IMR-90 (cell line): ENCODE measurements around the gene DUSP9. TPM values are rescaled to one million over a fixed set of nuclear protein-coding genes. Genes with fewer than 3 reads are reported as not detected.
"Not testable (repeated sequence)": the region's sequence is repeated elsewhere in the genome, so short reads cannot be mapped to it uniquely, and the experiment has no call there.

Experiments
- ATAC-seq: fragments of 200-7000 bp; cut with Tn5 transposase; 2 replicates; pipeline ENCODE4 v1.9.1; 2020; ENCODE audit warnings: low read depth, mild to moderate bottlenecking, moderate library complexity
- BruUV-seq: library from RNA; stranded (reverse); fragments of 400-500 nt; replicated peaks from 2 replicates; lab custom pipeline; 2021; lab: Mats Ljungman, UMichigan
- CTCF ChIA-PET: fragments of 300-600 bp; formaldehyde crosslinking; extraction: SDS; loops from one replicate; lab custom pipeline; 2021; ENCODE audit warnings: antibody characterized with exemption; lab: Yijun Ruan, JAX
- POLR2A ChIA-PET: fragments of 300-600 bp; sonication (Branson Sonifier 250); formaldehyde crosslinking; loops from one replicate; lab custom pipeline; 2022; ENCODE audit warnings: antibody characterized with exemption; ENCODE audit not compliant: unreplicated experiment; lab: Charles Lee
- DNase-seq: peaks from one replicate; pipeline ENCODE4 v3.0.0; 2013
- H2AFZ ChIP-seq: replicated peaks from 2 replicates; pipeline ENCODE3; 2013; ENCODE audit warnings: low read length, mild to moderate bottlenecking; ENCODE audit not compliant: poor library complexity
- H2AK5ac ChIP-seq: 2 replicates; pipeline ENCODE4 v1.6.1; 2013; ENCODE audit warnings: low read depth, low read length, inconsistent platforms
- H2AK9ac ChIP-seq: replicated peaks from 2 replicates; pipeline ENCODE3; 2013; ENCODE audit warnings: mild to moderate bottlenecking, low read depth, low read length, moderate library complexity; ENCODE audit not compliant: poor library complexity
- H2BK120ac ChIP-seq: 2 replicates; pipeline ENCODE4 v1.6.1; 2013; ENCODE audit warnings: low read depth, low read length, inconsistent platforms
- H2BK15ac ChIP-seq: 3 replicates; pipeline ENCODE4 v1.6.1; 2013; ENCODE audit warnings: low read depth, low read length, inconsistent platforms
- H2BK20ac ChIP-seq: 2 replicates; pipeline ENCODE4 v1.6.1; 2013; ENCODE audit warnings: low read depth, mild to moderate bottlenecking, inconsistent platforms, low read length, moderate library complexity
- H2BK5ac ChIP-seq: 2 replicates; pipeline ENCODE4 v1.6.1; 2013; ENCODE audit warnings: mild to moderate bottlenecking, low read depth, low read length, inconsistent platforms; ENCODE audit not compliant: poor library complexity, severe bottlenecking
- H3K14ac ChIP-seq: replicated peaks from 2 replicates; pipeline ENCODE4 v1.6.1; 2013; ENCODE audit warnings: low read depth, low read length, inconsistent platforms
- H3K18ac ChIP-seq: 2 replicates; pipeline ENCODE4 v1.6.1; 2013; ENCODE audit warnings: low read depth, low read length, control low read depth
- H3K23ac ChIP-seq: 2 replicates; pipeline ENCODE4 v1.6.1; 2013; ENCODE audit warnings: low read depth, low read length, inconsistent platforms
- H3K27ac ChIP-seq: 2 replicates; pipeline ENCODE4 v1.5.1; 2013; ENCODE audit warnings: mild to moderate bottlenecking, control low read depth, low read length; ENCODE audit not compliant: insufficient read depth
- H3K27me3 ChIP-seq: 2 replicates; pipeline ENCODE4 v1.6.1; 2013; ENCODE audit warnings: low read length; ENCODE audit not compliant: control insufficient read depth, insufficient read depth
- H3K36me3 ChIP-seq: 2 replicates; pipeline ENCODE4 v1.6.1; 2013; ENCODE audit warnings: low read length, mixed read lengths; ENCODE audit not compliant: control insufficient read depth, insufficient read depth
- H3K4ac ChIP-seq: 2 replicates; pipeline ENCODE4 v1.6.1; 2013; ENCODE audit warnings: low read depth, low read length, inconsistent platforms
- H3K4me1 ChIP-seq: 2 replicates; pipeline ENCODE4 v1.6.1; 2013; ENCODE audit warnings: low read length, mixed read lengths; ENCODE audit not compliant: control insufficient read depth, insufficient read depth
- H3K4me2 ChIP-seq: 2 replicates; pipeline ENCODE4 v1.6.1; 2013; ENCODE audit warnings: low read depth, mild to moderate bottlenecking, control low read depth, low read length, moderate library complexity
- H3K4me3 ChIP-seq: 2 replicates; pipeline ENCODE4 v1.5.1; 2013; ENCODE audit warnings: low read depth, mild to moderate bottlenecking, control low read depth, low read length, moderate library complexity; ENCODE audit not compliant: insufficient read depth
- H3K56ac ChIP-seq: 2 replicates; pipeline ENCODE4 v1.6.1; 2013; ENCODE audit warnings: low read length, inconsistent platforms; ENCODE audit not compliant: insufficient read depth; ENCODE audit errors: extremely low read depth
- H3K79me1 ChIP-seq, 2 experiments: 2 replicates each; pipeline ENCODE4 v1.6.1; 2013; ENCODE audit warnings: low read length in 2 of 2, inconsistent platforms in 1 of 2, low read depth in 1 of 2
- H3K9ac ChIP-seq: 2 replicates; pipeline ENCODE4 v1.6.1; 2013; ENCODE audit warnings: low read depth, low read length, control low read depth
- H3K9me1 ChIP-seq: 2 replicates; pipeline ENCODE4 v1.6.1; 2013; ENCODE audit warnings: low read length, inconsistent platforms; ENCODE audit not compliant: insufficient read depth
- H3K9me3 ChIP-seq: 2 replicates; pipeline ENCODE4 v1.6.1; 2013; ENCODE audit warnings: low read length; ENCODE audit not compliant: control insufficient read depth, insufficient read depth
- H4K20me1 ChIP-seq: 2 replicates; pipeline ENCODE4 v1.6.1; 2013; ENCODE audit warnings: low read length, inconsistent platforms; ENCODE audit not compliant: insufficient read depth
- H4K5ac ChIP-seq: 2 replicates; pipeline ENCODE4 v1.6.1; 2013; ENCODE audit warnings: mild to moderate bottlenecking, low read depth, low read length, control low read depth
- H4K8ac ChIP-seq, 2 experiments: 2 replicates each; pipeline ENCODE4 v1.6.1; 2013; ENCODE audit warnings: low read depth in 2 of 2, low read length in 2 of 2, control low read depth in 1 of 2, inconsistent platforms in 1 of 2
- H4K91ac ChIP-seq: 2 replicates; pipeline ENCODE4 v1.6.1; 2013; ENCODE audit warnings: low read depth, low read length, inconsistent platforms; ENCODE audit not compliant: insufficient read depth
- BHLHE40 ChIP-seq: fragments of 150-350 bp; IDR thresholded peaks from 2 replicates; pipeline ENCODE4 v1.6.1; 2016; ENCODE audit warnings: mild to moderate bottlenecking, low read depth, low read length
- CHD1 ChIP-seq: IDR thresholded peaks from 2 replicates; pipeline ENCODE4 v1.6.1; 2012; ENCODE audit warnings: low read depth, low read length, improper control_type of control experiment
- FOS ChIP-seq: fragments of 150-350 bp; IDR thresholded peaks from 2 replicates; pipeline ENCODE4 v1.6.1; 2016; ENCODE audit warnings: low read depth, low read length
- MAFK ChIP-seq: IDR thresholded peaks from 2 replicates; pipeline ENCODE4 v1.6.1; 2012; ENCODE audit warnings: low read depth, low read length, improper control_type of control experiment
- MAZ ChIP-seq: IDR thresholded peaks from 2 replicates; pipeline ENCODE4 v1.6.1; 2012; ENCODE audit warnings: low read depth, mild to moderate bottlenecking, low read length, improper control_type of control experiment, moderate library complexity, borderline replicate concordance
- MXI1 ChIP-seq: IDR thresholded peaks from 2 replicates; pipeline ENCODE4 v1.6.1; 2012; ENCODE audit warnings: low read depth, mild to moderate bottlenecking, low read length, moderate library complexity, borderline replicate concordance
- NFE2L2 ChIP-seq: fragments of 150-350 bp; IDR thresholded peaks from 2 replicates; pipeline ENCODE4 v1.6.1; 2016; ENCODE audit warnings: low read depth, mild to moderate bottlenecking, low read length
- POLR2A ChIP-seq: IDR thresholded peaks from 2 replicates; pipeline ENCODE4 v1.6.1; 2012; ENCODE audit warnings: mild to moderate bottlenecking, low read depth, low read length
- RCOR1 ChIP-seq: IDR thresholded peaks from 2 replicates; pipeline ENCODE4 v1.6.1; 2012; ENCODE audit warnings: mild to moderate bottlenecking, low read length, improper control_type of control experiment; ENCODE audit not compliant: insufficient replicate concordance
- RFX5 ChIP-seq: IDR thresholded peaks from 2 replicates; pipeline ENCODE4 v1.8.0; 2012; ENCODE audit warnings: low read depth, mild to moderate bottlenecking, low read length, moderate library complexity
- SMC3 ChIP-seq: fragments of 150-350 bp; IDR thresholded peaks from 2 replicates; pipeline ENCODE4 v1.6.1; 2016; ENCODE audit warnings: low read depth, mild to moderate bottlenecking, antibody characterized with exemption, low read length, moderate library complexity
- WGBS, 2 experiments: methylation state at CpG; one replicate each; pipeline versions ENCODE4 v1.1.5 to v1.1.7; 2013; ENCODE audit warnings: missing lambda C conversion rate in 2 of 2; ENCODE audit not compliant: insufficient read length in 1 of 2; ENCODE audit errors: extremely low coverage in 2 of 2; 5-methylcytosine and 5-hydroxymethylcytosine counted together
- dilution Hi-C: fragments of 300-500 bp; cut with HindIII; formaldehyde crosslinking; loops from one replicate; pipeline ENCODE4 v1.14.3; 2018; ENCODE audit warnings: low sequenced_read_pairs; ENCODE audit not compliant: unreplicated experiment
- in situ Hi-C: fragments of 300-500 bp; cut with MboI; formaldehyde crosslinking; loops from 3 replicates; pipeline ENCODE4 v1.14.3; 2019; ENCODE audit warnings: low sequenced_read_pairs, inconsistent platforms, mixed read lengths
- intact Hi-C: fragments of 100-400 bp; cut with micrococcal nuclease; formaldehyde crosslinking; loops from 2 replicates; pipeline ENCODE4 v1.10.0; 2022
- polyA plus RNA-seq, 3 experiments: library from polyadenylated mRNA; depleted of rRNA; stranded (reverse); fragments of >200 nt; gene quantifications; 2 replicates each; pipeline ENCODE4 v1.2.3, GENCODE V29; 2012; ENCODE audit warnings: low replicate concordance in 1 of 3
- total RNA-seq: library from RNA; depleted of rRNA; stranded (reverse); fragments of >200 nt; gene quantifications from 2 replicates; pipeline ENCODE4 v1.2.3, GENCODE V29; 2012

Gene DUSP9
- total and polyA plus RNA-seq, 2 of the 4 experiments (the other 2 are of a cell fraction) = under 0.01 to 0.09 TPM

GRCh38 chrX:153681175-153681574 is 34.2 kb downstream of the DUSP9 start:
- Histone ChIP-seq H3K9me3 (peaks cover 8% of the 10 kb centered on the region; the same call in 1 of the 2 replicates), H4K91ac (no peak overlapping the region), H4K8ac (no peak overlapping the region), H3K36me3 (no peaks in the 10 kb centered on the region), H3K4ac (no peak overlapping the region), H3K4me2 (no peak overlapping the region), H2BK15ac (no peak overlapping the region), H3K4me3 (no peak overlapping the region), H2AFZ (no peak overlapping the region), H3K9ac (no peak overlapping the region), H2AK5ac (no peak overlapping the region), H2BK5ac (no peak overlapping the region), H4K20me1 (no peaks in the 10 kb centered on the region), H3K9me1 (no peaks in the 10 kb centered on the region), H2AK9ac (no peak overlapping the region), H2BK20ac (no peak overlapping the region), H3K79me1 (no peaks in the 10 kb centered on the region), H4K5ac (no peak overlapping the region), H3K56ac (no peak overlapping the region), H3K18ac (no peak overlapping the region), H3K27me3 (peaks cover 7% of the 10 kb centered on the region), H3K14ac (no peak overlapping the region), H3K23ac (no peak overlapping the region), H3K27ac (no peak overlapping the region), H2BK120ac (no peak overlapping the region), H3K4me1 (no peaks in the 10 kb centered on the region)
- intact Hi-C loops (no loop called here), dilution Hi-C loops (no loop called here), in situ Hi-C loops (no loop called here)
- no peak; the same call in 1 of the 2 replicates for ATAC-seq
- WGBS, 2 experiments = no CpG with 5 or more reads among the region's 12 CpGs
- ChIA-PET CTCF (no interaction called here), POLR2A (no interaction called here)
- BruUV-seq = no TSS peak
- no peak for DNase-seq
- TF ChIP-seq RCOR1 (no peak), FOS (no peak), CHD1 (no peak), RFX5 (no peak), MAZ (no peak), MXI1 (no peak), SMC3 (no peak), MAFK (no peak), POLR2A (no peak), BHLHE40 (no peak), NFE2L2 (no peak)

DNA sequence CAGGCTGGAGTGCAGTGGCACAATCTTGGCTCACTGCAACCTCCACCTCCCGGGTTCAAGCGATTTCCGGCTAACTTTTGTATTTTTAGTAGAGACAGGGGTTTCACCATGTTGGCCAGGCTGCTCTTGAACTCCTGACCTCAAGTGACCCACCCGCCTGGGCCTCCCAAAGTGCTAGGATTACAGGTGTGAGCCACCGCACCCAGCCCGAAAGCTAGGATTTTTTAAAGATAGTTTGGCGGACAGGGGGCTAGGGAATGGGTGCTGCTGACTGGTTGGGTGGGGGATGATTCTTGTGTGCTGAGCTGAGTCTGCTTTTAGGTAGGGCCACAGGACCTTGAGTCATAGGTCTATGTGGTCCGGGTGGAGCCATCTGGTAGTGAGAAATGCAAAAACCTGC is 36.5 kb downstream of the DUSP9 start:
- H3K27me3 ChIP-seq, dilution Hi-C loops, H3K4me3 ChIP-seq, H3K4me2 ChIP-seq, in situ Hi-C loops, H2BK20ac ChIP-seq, BruUV-seq, CTCF ChIA-PET, H3K9me3 ChIP-seq, POLR2A ChIA-PET, H3K27ac ChIP-seq, H3K4me1 ChIP-seq, H3K79me1 ChIP-seq, H2BK120ac ChIP-seq, H2AFZ ChIP-seq, H3K14ac ChIP-seq, H3K36me3 ChIP-seq, DNase-seq, H4K20me1 ChIP-seq, intact Hi-C loops, H3K56ac ChIP-seq, H3K4ac ChIP-seq, H2AK5ac ChIP-seq, H4K91ac ChIP-seq, H4K5ac ChIP-seq, H2AK9ac ChIP-seq, H2BK15ac ChIP-seq, H3K23ac ChIP-seq, ATAC-seq, H4K8ac ChIP-seq, H3K18ac ChIP-seq, H2BK5ac ChIP-seq, H3K9ac ChIP-seq, H3K9me1 ChIP-seq: not testable (repeated sequence)
- 91% methylated on average over 4 of the region's 8 CpGs; no CpG with 5 or more reads in 1 of the 2 experiments for WGBS, 2 experiments
